Stomach (tissue), 9 donors: ENCODE results near the gene SMAD3. TPM values are rescaled to one million over a fixed set of nuclear protein-coding genes. Genes with fewer than 3 reads are reported as not detected.

ENCODE experiments used
- DNase-seq, 2 donors: peaks; one replicate each; pipeline versions ENCODE4 v3.0.0 to v3.0.0-alpha.2; 2013 to 2019
- H3K27ac ChIP-seq, 5 donors: fragments of 200-600 bp in 4 of 5; sonication (generic) in 4 of 5; one replicate each; pipeline ENCODE4 v1.5.1; 2013 to 2019; ENCODE audit warnings: mild to moderate bottlenecking in 1 of 5, moderate library complexity in 1 of 5
- H3K27me3 ChIP-seq, 3 donors: fragments of 200-600 bp; sonication (generic); one replicate each; pipeline ENCODE4 v1.5.1; 2017 to 2019; ENCODE audit warnings: mixed run types in 1 of 3
- H3K36me3 ChIP-seq, 4 donors: fragments of 200-600 bp; sonication (generic); 1 replicate in 3 of 4; 2 replicates in 1 of 4; pipeline ENCODE4 v1.5.1; 2016 to 2019
- H3K4me1 ChIP-seq, 4 donors: fragments of 200-600 bp; sonication (generic); one replicate each; pipeline ENCODE4 v1.5.1; 2016 to 2019
- H3K4me3 ChIP-seq, 4 donors: fragments of 200-600 bp; sonication (generic) in 3 of 4; one replicate each; pipeline ENCODE4 v1.5.1; 2016 to 2019; ENCODE audit warnings: mild to moderate bottlenecking in 1 of 4
- H3K9me3 ChIP-seq, 4 donors: fragments of 200-600 bp; sonication (generic); one replicate each; pipeline ENCODE4 v1.5.1; 2016 to 2019
- CTCF ChIP-seq, 7 experiments: fragments of 450-650 bp in 4 of 7; fragments of 200-600 bp in 3 of 7; sonication (generic) in 3 of 7; IDR thresholded peaks; one replicate each; pipeline ENCODE4 v1.5.1; 2016 to 2019; ENCODE audit warnings: antibody characterized with exemption in 7 of 7, control low read depth in 2 of 7, mild to moderate bottlenecking in 1 of 7
- EP300 ChIP-seq: sonication (generic); formaldehyde crosslinking; IDR thresholded peaks from one replicate; pipeline ENCODE4 v1.6.1; 2017; ENCODE audit warnings: antibody characterized with exemption
- POLR2A ChIP-seq, 4 donors: fragments of 450-650 bp; IDR thresholded peaks; one replicate each; pipeline ENCODE4 v1.6.1; 2016; ENCODE audit warnings: antibody characterized with exemption in 4 of 4, control low read depth in 2 of 4, mild to moderate bottlenecking in 1 of 4, moderate library complexity in 1 of 4
- POLR2AphosphoS5 ChIP-seq, 3 donors: sonication (generic); formaldehyde crosslinking; IDR thresholded peaks; one replicate each; pipeline ENCODE4 v1.6.1; 2016; ENCODE audit warnings: antibody characterized with exemption in 3 of 3
- WGBS, 5 donors: extraction: QIAGEN DNeasy Blood & Tissue Kit in 3 of 5; methylation state at CpG; one replicate each; pipeline versions ENCODE4 v1.1.5 to v1.1.7; 2013 to 2018; 5-methylcytosine and 5-hydroxymethylcytosine counted together
- intact Hi-C: fragments of 100-400 bp; cut with DNase I; formaldehyde crosslinking; loops from one replicate; pipeline ENCODE4 v1.15.1; 2023; ENCODE audit warnings: low total_unique reads
- polyA plus RNA-seq, 3 donors: library from polyadenylated mRNA; stranded (reverse); fragments of 200-250 nt; gene quantifications; one replicate each; pipeline ENCODE4 v1.2.3, GENCODE V29; 2013
- total RNA-seq, 5 donors: library from RNA; depleted of rRNA; stranded (reverse); fragments of >200 nt; gene quantifications; one replicate each; pipeline versions ENCODE4 v1.1.0 to v1.2.3, GENCODE V29; 2014 to 2016
- donor health status: healthy with polysubstance abuse.
- donor health status: Bipolar disorder and iron deficiency.
- donor health status: healthy.

SMAD3 gene
- total and polyA plus RNA-seq, 8 donors = 6.8 to 103 (median 27.5) TPM

DNA sequence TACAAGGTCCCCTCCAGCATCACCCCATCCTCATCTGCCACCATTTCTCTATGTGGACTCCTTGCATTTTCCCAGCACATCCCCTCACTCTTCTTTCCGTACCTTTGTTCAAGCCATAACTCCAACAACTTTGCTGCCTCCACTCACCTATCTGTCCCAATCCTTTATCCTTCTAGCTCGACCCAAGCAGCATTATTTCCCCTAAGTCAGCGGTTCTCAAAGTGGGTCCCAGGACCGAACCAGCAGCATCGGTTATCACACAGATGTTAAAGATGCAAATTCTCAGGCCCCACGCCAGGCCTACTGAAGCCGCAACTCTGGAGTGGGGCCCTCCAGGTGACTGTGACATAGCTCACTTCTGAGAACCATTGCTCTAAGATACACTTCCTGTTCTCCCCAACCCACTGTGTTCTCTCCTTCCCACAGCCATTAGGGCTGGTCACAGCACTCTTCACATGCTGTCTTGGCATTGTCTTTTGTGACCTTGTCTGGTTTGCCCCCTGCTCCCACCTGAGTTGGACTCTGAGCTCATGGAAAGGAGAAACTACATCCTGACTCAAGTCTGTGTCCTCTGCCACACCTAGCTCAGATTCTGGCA is 132.9 kb downstream of the SMAD3 start:
- intact Hi-C loops = no loop called here
- Histone ChIP-seq H3K4me3 (no peak overlapping the region), H3K9me3 (no peaks in the 10 kb centered on the region), H3K4me1 (peaks cover 5 to 38% (median 13%) of the 10 kb centered on the region in 4 donors), H3K27ac (no peak overlapping the region), H3K27me3 (no peaks in the 10 kb centered on the region), H3K36me3 (peaks cover 0 to 47% (median 33%) of the 10 kb centered on the region in 4 donors)
- TF ChIP-seq POLR2AphosphoS5 (IDR thresholded peaks at IDR 0.05) = no peak
- TF ChIP-seq CTCF (IDR thresholded peaks at IDR 0.05) = no peak
- no peak for TF ChIP-seq EP300
- no peak for TF ChIP-seq POLR2A (IDR thresholded peaks at IDR 0.05)
- DNase-seq = no peak
- WGBS, 5 donors = 90 to 98% (median 93%) methylated on average over 7 of the region's 7 CpGs

GRCh38 chr15:67199391-67199790 is 134.0 kb downstream of the SMAD3 start:
- no peak for TF ChIP-seq EP300
- no peak for TF ChIP-seq POLR2AphosphoS5 (IDR thresholded peaks at IDR 0.05)
- TF ChIP-seq POLR2A (IDR thresholded peaks at IDR 0.05) = no peak
- TF ChIP-seq CTCF (IDR thresholded peaks at IDR 0.05) = no peak
- Histone ChIP-seq H3K4me3 (no peak overlapping the region), H3K27ac (no peak overlapping the region), H3K27me3 (no peaks in the 10 kb centered on the region), H3K36me3 (peaks cover 0 to 49% (median 38%) of the 10 kb centered on the region in 4 donors), H3K9me3 (no peaks in the 10 kb centered on the region), H3K4me1 (peaks cover 0 to 29% (median 9%) of the 10 kb centered on the region in 4 donors)
- WGBS, 5 donors = 85 to 96% (median 93%) methylated on average over 4 of the region's 4 CpGs
- DNase-seq = no peak
- intact Hi-C loops = no loop called here

GRCh38 chr15:67199881-67200763 is 134.7 kb downstream of the SMAD3 start:
- TF ChIP-seq CTCF (IDR thresholded peaks at IDR 0.05) (no peak), POLR2AphosphoS5 (IDR thresholded peaks at IDR 0.05) (no peak), POLR2A (IDR thresholded peaks at IDR 0.05) (no peak), EP300 (no peak)
- intact Hi-C loops = no loop called here
- no peak for DNase-seq
- H3K36me3 ChIP-seq = peaks cover 0 to 45% (median 39%) of the 10 kb centered on the region in 4 donors
- H3K27me3 ChIP-seq = no peaks in the 10 kb centered on the region
- H3K4me1 ChIP-seq = peaks cover 0 to 26% (median 9%) of the 10 kb centered on the region in 4 donors
- no peak overlapping the region for H3K4me3 ChIP-seq
- H3K9me3 ChIP-seq = no peaks in the 10 kb centered on the region
- 66 to 78% (median 74%) methylated on average over 8 of the region's 8 CpGs for WGBS, 5 donors
- H3K27ac ChIP-seq = no peak overlapping the region

DNA sequence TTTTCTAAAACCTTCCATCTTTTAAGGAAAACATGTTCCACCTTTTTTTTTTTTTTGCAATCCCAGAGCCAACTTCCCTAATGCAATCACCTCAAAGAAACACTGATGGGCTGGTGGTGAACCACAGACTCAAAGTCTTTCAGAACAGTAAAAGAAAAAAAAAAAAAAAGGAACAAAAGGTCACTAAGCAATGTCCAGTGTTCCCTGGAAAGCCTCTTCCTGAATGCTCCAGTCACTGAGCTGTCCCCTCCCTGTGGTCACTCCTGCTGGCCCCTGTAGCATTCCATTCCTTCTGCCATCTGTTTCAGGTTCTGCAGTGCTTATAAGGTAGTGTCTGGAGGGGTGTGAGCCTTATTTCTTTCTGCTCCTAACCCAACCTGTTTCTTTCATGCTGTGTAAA is 135.7 kb downstream of the SMAD3 start:
- TF ChIP-seq POLR2A (IDR thresholded peaks at IDR 0.05) (no peak), EP300 (no peak), POLR2AphosphoS5 (IDR thresholded peaks at IDR 0.05) (no peak)
- peaks cover 0 to 53% (median 43%) of the 10 kb centered on the region in 4 donors for H3K36me3 ChIP-seq
- intact Hi-C loops = no loop called here
- H3K27ac ChIP-seq = no peak overlapping the region
- H3K9me3 ChIP-seq = no peaks in the 10 kb centered on the region
- H3K27me3 ChIP-seq = no peaks in the 10 kb centered on the region
- peaks cover 0 to 26% (median 9%) of the 10 kb centered on the region in 4 donors for H3K4me1 ChIP-seq
- no peak overlapping the region for H3K4me3 ChIP-seq
- no peak for DNase-seq
